Activated CD8-positive, alpha-beta memory T cell treated with anti-CD3 and anti-CD28 coated beads, Interleukin-2, amount 10 ng/mL, durations not matched to agents 7 days and 5 days (primary cell): ENCODE measurements around the gene KRTAP1-4. TPM values are rescaled to one million over a fixed set of nuclear protein-coding genes. Genes with fewer than 3 reads are reported as not detected.
"Not testable (repeated sequence)": the region's sequence is repeated elsewhere in the genome, so short reads cannot be mapped to it uniquely, and the experiment has no call there.

Experiments used
- ATAC-seq: fragments of 150-1000 bp; cut with Tn5 transposase; one replicate; pipeline ENCODE4 v1.10.0; 2021; ENCODE audit warnings: moderate library complexity
- CTCF ChIA-PET: fragments of 350-600 bp; sonication (Branson Sonifier 250); formaldehyde crosslinking; loops from one replicate; lab custom pipeline; 2021; ENCODE audit warnings: antibody characterized with exemption; lab: Charles Lee
- DNase-seq: peaks from one replicate; pipeline ENCODE4 v3.0.0-alpha.2; 2020
- H3K27ac Mint-ChIP-seq: one replicate; pipeline ENCODE4 v1.8.0; 2021; ENCODE audit warnings: mild to moderate bottlenecking, mixed read lengths
- H3K27me3 Mint-ChIP-seq: one replicate; pipeline ENCODE4 v1.8.0; 2021; ENCODE audit warnings: mixed read lengths
- H3K36me3 Mint-ChIP-seq: one replicate; pipeline ENCODE4 v1.8.0; 2021; ENCODE audit warnings: mild to moderate bottlenecking, mixed read lengths
- H3K4me1 Mint-ChIP-seq: one replicate; pipeline ENCODE4 v1.8.0; 2021; ENCODE audit warnings: mixed read lengths
- H3K4me3 Mint-ChIP-seq: one replicate; pipeline ENCODE4 v1.8.0; 2021; ENCODE audit warnings: mild to moderate bottlenecking, moderate library complexity, mixed read lengths
- H3K9me3 Mint-ChIP-seq: one replicate; pipeline ENCODE4 v1.8.0; 2022; ENCODE audit warnings: low read depth, mixed read lengths
- total RNA-seq, 2 experiments: library from RNA; stranded (reverse); gene quantifications; one replicate each; pipeline ENCODE4 v1.2.3, GENCODE V29; 2021

KRTAP1-4 gene
- total RNA-seq, 2 experiments from 2014 or later = not detected

DNA sequence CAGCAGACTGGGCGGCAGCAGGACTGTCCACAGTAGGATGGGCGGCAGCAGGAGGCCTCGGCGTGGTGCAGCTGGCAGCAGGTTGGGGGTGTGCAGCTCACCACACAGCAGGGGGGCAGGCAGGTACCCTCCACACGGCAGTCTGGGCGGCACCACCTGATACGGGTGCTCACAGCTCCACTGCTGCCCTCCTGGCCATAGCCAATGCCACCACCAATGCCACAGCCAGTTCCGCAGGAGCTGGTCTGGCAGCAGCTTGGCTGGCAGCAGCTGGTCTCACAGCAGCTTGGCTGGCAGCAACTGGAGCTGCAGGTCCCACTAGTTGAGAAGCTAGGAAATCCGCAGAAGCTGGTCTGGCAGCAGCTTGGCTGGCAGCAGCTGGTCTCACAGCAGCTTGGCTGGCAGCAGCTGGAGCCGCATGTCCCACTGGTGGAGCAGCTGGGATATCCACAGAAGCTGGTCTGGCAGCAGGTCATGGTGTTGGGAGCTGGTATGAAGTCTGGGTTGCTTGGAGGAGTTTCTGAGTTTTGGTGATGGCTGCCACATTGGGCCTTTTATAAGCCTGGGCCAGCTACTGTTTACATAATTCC is 4.4 kb upstream of the KRTAP1-4 start, which contains the start of gene KRTAP1-3:
KRTAP1-3 (minus strand) TSS at position 529 of the 590 bp plus-strand sequence; CDS start at position 476, 53 bp downstream.
- DNase-seq, H3K4me3 Mint-ChIP-seq, CTCF ChIA-PET, H3K36me3 Mint-ChIP-seq, H3K9me3 Mint-ChIP-seq, ATAC-seq, H3K4me1 Mint-ChIP-seq, H3K27ac Mint-ChIP-seq: not testable (repeated sequence)
- peaks cover 30% of the 10 kb centered on the region for H3K27me3 Mint-ChIP-seq

GRCh38 chr17:41026715-41027471 is 3.1 kb downstream of the KRTAP1-4 start, which contains the start of gene KRTAP1-5:
KRTAP1-5 (minus strand) TSS chr17:41027208; CDS start chr17:41027155, 53 bp downstream.
- no peak for ATAC-seq
- no peaks in the 10 kb centered on the region for H3K36me3 Mint-ChIP-seq
- H3K4me1 Mint-ChIP-seq = no peaks in the 10 kb centered on the region
- no peak for DNase-seq
- no peak within 1 kb of the TSS for H3K4me3 Mint-ChIP-seq
- H3K9me3 Mint-ChIP-seq = no peaks in the 10 kb centered on the region
- H3K27me3 Mint-ChIP-seq = peaks cover 49% of the 10 kb centered on the region
- H3K27ac Mint-ChIP-seq = no peak within 1 kb of the TSS
- CTCF ChIA-PET = no interaction called here

- ATAC-seq (no peak), DNase-seq (no peak)
- Mint-ChIP-seq H3K4me3 (no peak overlapping the region), H3K27ac (no peak overlapping the region), H3K4me1 (no peaks in the 10 kb centered on the region), H3K27me3 (peaks cover 37% of the 10 kb centered on the region), H3K36me3 (no peaks in the 10 kb centered on the region), H3K9me3 (no peaks in the 10 kb centered on the region)
- CTCF ChIA-PET = no interaction called here
Measured at GRCh38 chr17:41024697-41025096, 5.3 kb downstream of the KRTAP1-4 start.

- Mint-ChIP-seq H3K4me3 (no peak overlapping the region), H3K27me3 (peaks cover 17% of the 10 kb centered on the region), H3K9me3 (no peaks in the 10 kb centered on the region), H3K27ac (no peak overlapping the region), H3K4me1 (no peaks in the 10 kb centered on the region), H3K36me3 (no peaks in the 10 kb centered on the region)
- ATAC-seq = no peak
- CTCF ChIA-PET = no interaction called here
- DNase-seq = no peak
Measured at GRCh38 chr17:41020336-41020735, 9.7 kb downstream of the KRTAP1-4 start.

GRCh38 chr17:41019415-41019814 is 10.6 kb downstream of the KRTAP1-4 start:
- no peaks in the 10 kb centered on the region for H3K9me3 Mint-ChIP-seq
- CTCF ChIA-PET = interaction anchor here (0.7 kb wide), 1 partner anchor 45 kb away, joined by 3 read pairs; no protein-coding TSS in a partner anchor
- DNase-seq (no peak), ATAC-seq (no peak)
- H3K27ac Mint-ChIP-seq = no peak overlapping the region
- H3K27me3 Mint-ChIP-seq = peaks cover 15% of the 10 kb centered on the region
- H3K36me3 Mint-ChIP-seq = no peaks in the 10 kb centered on the region
- H3K4me1 Mint-ChIP-seq = no peaks in the 10 kb centered on the region
- H3K4me3 Mint-ChIP-seq = no peak overlapping the region

GRCh38 chr17:41018541-41018940 is 11.5 kb downstream of the KRTAP1-4 start:
- no peak overlapping the region for H3K4me3 Mint-ChIP-seq

DNA sequence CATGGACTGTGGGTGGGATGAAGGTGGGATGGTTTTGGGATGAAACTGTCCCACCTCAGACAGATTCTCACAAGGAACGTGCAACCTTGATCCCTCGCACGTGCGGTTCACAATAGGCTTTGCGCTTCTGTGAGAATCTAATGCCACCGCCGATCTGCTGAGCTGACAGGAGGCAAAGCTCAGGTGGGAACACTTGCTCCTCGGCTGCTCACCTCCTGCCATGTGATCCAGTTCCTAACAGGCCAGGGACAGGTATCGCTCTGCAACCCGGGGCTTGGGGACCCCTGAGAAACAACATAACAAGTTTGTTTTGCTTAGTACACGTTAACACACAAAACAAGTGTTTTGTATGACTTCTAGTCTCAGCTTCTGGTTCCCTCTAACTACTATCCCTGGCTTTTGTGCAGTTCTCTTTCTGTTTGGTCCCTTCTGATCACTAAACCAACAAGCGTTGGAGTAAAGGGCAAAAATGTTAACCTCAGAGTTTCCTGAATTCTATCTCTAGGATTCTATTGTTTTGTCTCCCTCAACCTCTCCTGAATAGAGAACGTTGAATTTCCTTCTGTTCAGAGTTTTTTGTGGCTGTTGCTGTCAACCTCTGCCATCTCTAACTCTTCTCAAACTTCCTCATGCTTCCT is 13.3 kb downstream of the KRTAP1-4 start:
- CTCF ChIA-PET = no interaction called here
- no peaks in the 10 kb centered on the region for H3K9me3 Mint-ChIP-seq
- no peak overlapping the region for H3K27ac Mint-ChIP-seq
- H3K36me3 Mint-ChIP-seq = no peaks in the 10 kb centered on the region
- H3K4me3 Mint-ChIP-seq = no peak overlapping the region
- no peak for DNase-seq
- H3K27me3 Mint-ChIP-seq = peaks cover 14% of the 10 kb centered on the region
- ATAC-seq = no peak
- H3K4me1 Mint-ChIP-seq = no peaks in the 10 kb centered on the region

More at GRCh38 chr17:41018541-41018940, 11.5 kb downstream of the KRTAP1-4 start:
- H3K27me3 Mint-ChIP-seq = peaks cover 13% of the 10 kb centered on the region
- no peaks in the 10 kb centered on the region for H3K4me1 Mint-ChIP-seq
- CTCF ChIA-PET = no interaction called here
- no peaks in the 10 kb centered on the region for H3K36me3 Mint-ChIP-seq
- H3K9me3 Mint-ChIP-seq = no peaks in the 10 kb centered on the region
- no peak for DNase-seq
- no peak for ATAC-seq
- no peak overlapping the region for H3K27ac Mint-ChIP-seq

DNA sequence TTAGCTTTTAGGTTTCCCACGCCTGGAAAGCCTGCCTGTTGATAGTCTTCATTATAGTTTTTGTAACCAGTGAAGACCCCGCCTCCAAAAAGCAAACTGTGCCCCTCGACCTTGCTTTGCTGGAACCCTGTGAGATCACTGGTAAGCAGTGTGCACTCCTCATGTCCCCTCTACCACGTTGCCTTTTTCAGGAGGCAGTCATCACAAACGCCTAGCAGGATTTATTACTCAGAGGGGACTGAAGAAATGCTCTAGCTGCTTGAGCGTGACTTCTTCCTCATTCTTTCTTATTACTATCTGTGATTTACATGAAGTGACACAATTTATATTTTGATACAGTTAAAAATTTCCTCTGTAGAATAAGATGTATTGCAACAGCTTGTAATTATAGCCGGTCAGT is 14.5 kb downstream of the KRTAP1-4 start:
- H3K4me3 Mint-ChIP-seq = no peak overlapping the region
- H3K4me1 Mint-ChIP-seq = no peaks in the 10 kb centered on the region
- no peaks in the 10 kb centered on the region for H3K36me3 Mint-ChIP-seq
- no peak for DNase-seq
- H3K27me3 Mint-ChIP-seq = peaks cover 17% of the 10 kb centered on the region
- CTCF ChIA-PET = no interaction called here
- no peaks in the 10 kb centered on the region for H3K9me3 Mint-ChIP-seq
- H3K27ac Mint-ChIP-seq = no peak overlapping the region
- no peak for ATAC-seq

- no peak overlapping the region for H3K27ac Mint-ChIP-seq
- no peak for ATAC-seq
- CTCF ChIA-PET = interaction anchor here (0.9 kb wide), 1 partner anchor 13 kb away, joined by 3 read pairs; no protein-coding TSS in a partner anchor
- no peak for DNase-seq
- peaks cover 23% of the 10 kb centered on the region for H3K27me3 Mint-ChIP-seq
- H3K4me3 Mint-ChIP-seq = no peak overlapping the region
- H3K4me1 Mint-ChIP-seq = no peaks in the 10 kb centered on the region
- H3K9me3 Mint-ChIP-seq = no peaks in the 10 kb centered on the region
- H3K36me3 Mint-ChIP-seq = no peaks in the 10 kb centered on the region
Measured at GRCh38 chr17:41013606-41014005, 16.4 kb downstream of the KRTAP1-4 start.

DNA sequence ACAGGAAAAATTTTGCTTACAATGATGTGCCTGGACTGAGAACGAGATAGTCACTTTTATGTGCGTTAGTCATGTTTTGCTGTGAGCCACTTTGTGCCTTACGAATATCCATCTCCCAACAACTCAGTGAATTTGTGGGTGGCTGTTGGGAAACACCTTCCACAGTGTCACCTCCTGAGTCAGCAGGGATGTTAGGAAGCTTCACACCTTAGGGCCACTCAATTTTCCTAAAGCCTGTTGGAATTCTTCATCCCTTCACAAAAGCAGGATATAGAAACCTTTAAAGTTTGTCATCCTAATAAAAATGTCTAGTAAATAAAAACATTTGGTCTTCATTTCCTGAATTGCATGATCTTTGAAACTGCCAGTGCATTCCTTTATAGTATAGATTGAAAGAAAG is 16.8 kb downstream of the KRTAP1-4 start:
- CTCF ChIA-PET = no interaction called here

DNA sequence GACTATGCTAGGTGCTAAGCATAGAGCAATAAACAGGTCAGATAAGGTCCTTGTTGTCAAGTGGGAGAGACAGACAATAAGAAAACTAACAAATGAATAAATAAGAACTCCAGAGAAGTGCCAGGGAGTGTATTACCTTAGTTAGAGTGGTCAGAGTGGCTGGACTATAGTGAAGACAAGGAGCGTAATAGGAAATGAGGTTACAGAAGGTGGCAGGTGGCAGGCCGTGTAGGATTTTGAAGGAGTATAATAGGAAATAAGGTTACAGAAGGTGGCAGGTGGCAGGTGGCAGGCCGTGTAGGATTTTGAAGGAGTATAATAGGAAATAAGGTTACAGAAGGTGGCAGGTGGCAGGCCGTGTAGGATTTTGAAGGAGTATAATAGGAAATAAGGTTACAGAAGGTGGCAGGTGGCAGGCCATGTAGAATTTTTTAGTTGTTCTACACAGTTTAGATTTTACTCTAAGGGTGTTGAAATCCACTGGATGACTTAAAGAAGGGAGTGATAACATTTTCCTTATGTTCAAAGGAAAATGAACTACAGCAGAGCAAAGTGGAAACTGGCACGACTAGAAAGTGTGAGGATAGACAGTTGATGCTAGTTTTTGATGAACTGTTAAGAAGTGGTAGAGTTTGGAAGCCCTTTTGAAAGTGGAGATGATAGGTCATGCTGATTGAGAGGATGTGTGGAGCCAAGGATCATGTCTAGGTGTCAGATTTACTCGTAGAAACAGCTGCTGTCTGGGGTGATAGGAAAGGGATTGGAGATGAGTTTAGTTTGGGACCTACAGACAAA is 17.5 kb downstream of the KRTAP1-4 start:
- Mint-ChIP-seq H3K27me3 (peaks cover 25% of the 10 kb centered on the region), H3K4me3 (no peak overlapping the region), H3K27ac (no peak overlapping the region), H3K4me1 (no peaks in the 10 kb centered on the region), H3K9me3 (no peaks in the 10 kb centered on the region), H3K36me3 (no peaks in the 10 kb centered on the region)
- DNase-seq = no peak
- CTCF ChIA-PET = no interaction called here
- no peak for ATAC-seq

More for the DNA sequence above, 16.8 kb downstream of the KRTAP1-4 start:
- Mint-ChIP-seq H3K4me1 (no peaks in the 10 kb centered on the region), H3K9me3 (no peaks in the 10 kb centered on the region), H3K27me3 (peaks cover 25% of the 10 kb centered on the region), H3K4me3 (no peak overlapping the region), H3K36me3 (no peaks in the 10 kb centered on the region), H3K27ac (no peak overlapping the region)
- DNase-seq (no peak), ATAC-seq (no peak)

DNA sequence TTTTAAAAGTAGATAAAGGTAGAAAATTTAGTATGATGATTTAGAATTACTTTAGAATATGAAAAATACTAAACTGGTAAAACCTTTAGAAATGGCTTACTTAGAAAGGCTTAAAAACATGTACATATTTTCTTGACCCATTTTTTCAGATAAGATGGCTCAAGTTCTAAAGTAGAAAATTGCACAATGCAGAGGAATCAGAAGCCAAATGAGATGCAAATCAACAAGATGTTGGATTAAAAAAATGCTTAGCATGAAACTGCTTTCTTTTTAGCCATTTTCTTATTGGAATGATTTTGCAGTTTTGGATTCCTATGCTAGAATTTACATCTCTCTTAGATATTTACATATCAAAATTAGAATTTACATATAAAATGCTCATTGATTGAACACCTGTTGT is 19.6 kb downstream of the KRTAP1-4 start:
- CTCF ChIA-PET = no interaction called here
- H3K27me3 Mint-ChIP-seq = peaks cover 18% of the 10 kb centered on the region
- H3K4me1 Mint-ChIP-seq = no peaks in the 10 kb centered on the region
- no peak for DNase-seq
- H3K4me3 Mint-ChIP-seq = no peak overlapping the region
- no peak overlapping the region for H3K27ac Mint-ChIP-seq
- no peaks in the 10 kb centered on the region for H3K9me3 Mint-ChIP-seq
- H3K36me3 Mint-ChIP-seq = no peaks in the 10 kb centered on the region
- no peak for ATAC-seq

GRCh38 chr17:41009936-41010335 is 20.1 kb downstream of the KRTAP1-4 start:
- Mint-ChIP-seq H3K27ac (no peak overlapping the region), H3K4me3 (no peak overlapping the region), H3K4me1 (no peaks in the 10 kb centered on the region), H3K27me3 (peaks cover 16% of the 10 kb centered on the region), H3K36me3 (no peaks in the 10 kb centered on the region), H3K9me3 (no peaks in the 10 kb centered on the region)
- DNase-seq (no peak), ATAC-seq (no peak)
- CTCF ChIA-PET = no interaction called here
